K562 (cell line): Measurements from ENCODE around the gene LHX3. TPM values are rescaled to one million over a fixed set of nuclear protein-coding genes. Genes with fewer than 3 reads are reported as not detected.

Experiments
- MGA ChIP-seq: fragments of 450-650 bp; IDR thresholded peaks from 2 replicates; pipeline ENCODE4 v1.6.1; 2016; ENCODE audit warnings: mild to moderate bottlenecking, moderate library complexity
- POLR2AphosphoS5 ChIP-seq: IDR thresholded peaks from 2 replicates; pipeline ENCODE4 v1.6.1; 2011; ENCODE audit warnings: mild to moderate bottlenecking, low read depth, low read length, moderate library complexity; ENCODE audit not compliant: control insufficient read depth, insufficient read depth
- polyA plus RNA-seq, 8 experiments: library from polyadenylated mRNA; depleted of rRNA in 4 of 8; stranded (reverse) in 5 of 8; unstranded in 3 of 8; fragments of >200 nt; fragmentation: Nextera tagmentation in 2 of 8; fragmentation: Illumina TruSeq in 1 of 8; extraction: Ambion mirVana in 2 of 8; extraction: Trizol in 1 of 8; gene quantifications; 2 replicates each; pipeline versions ENCODE4 v1.2.1 to v1.2.3, GENCODE V29; 2011 to 2014; ENCODE audit warnings: inconsistent platforms in 1 of 8, missing spikeins in 1 of 8
- total RNA-seq, 7 experiments: library from RNA; depleted of rRNA in 6 of 7; stranded (reverse); fragments of >200 nt in 6 of 7; fragmentation: Illumina TruSeq in 2 of 7; extraction: Trizol in 2 of 7; gene quantifications; 2 replicates each; pipeline versions ENCODE4 v1.2.1 to v1.2.3, GENCODE V29; 2011 to 2021; ENCODE audit warnings: low replicate concordance in 1 of 7
- TF ChIP-seq, protein P1 (sequence below): fragments of 250-450 bp; sonication (Bioruptor Pico); IDR thresholded peaks from 2 replicates; pipeline ENCODE4 v1.8.0; 2021; ENCODE audit warnings: borderline replicate concordance, mild to moderate bottlenecking, moderate library complexity; ENCODE audit not compliant: poor library complexity, severe bottlenecking

LHX3 gene
- total and polyA plus RNA-seq, 9 of the 15 experiments (the other 6 are each of a cell fraction or from before 2014, with no cell fraction given) = 0.09 TPM; not detected in 8

GRCh38 chr9:136147038-136147889 is 57.7 kb downstream of the LHX3 start (continued):
- TF ChIP-seq, protein P1, sequence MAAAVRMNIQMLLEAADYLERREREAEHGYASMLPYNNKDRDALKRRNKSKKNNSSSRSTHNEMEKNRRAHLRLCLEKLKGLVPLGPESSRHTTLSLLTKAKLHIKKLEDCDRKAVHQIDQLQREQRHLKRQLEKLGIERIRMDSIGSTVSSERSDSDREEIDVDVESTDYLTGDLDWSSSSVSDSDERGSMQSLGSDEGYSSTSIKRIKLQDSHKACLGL (CRISPR knock-in tag) = no peak
- TF ChIP-seq POLR2AphosphoS5 (no peak), MGA (no peak)

Other genes starting within 250 kb of the LHX3 start
Only the 7 nearest of the 12 such genes appear.
- gene NACC2, start 109.8 kb downstream of the LHX3 start, total RNA-seq (2014; rRNA removed) = 16.6 and 21.1 TPM in 2 replicates
- gene NACC2, start 109.8 kb downstream of the LHX3 start, total RNA-seq (2014; rRNA removed; fragmentation: Illumina TruSeq; extraction: Trizol) = 4.4 and 4.8 TPM in 2 replicates
- 9.9 and 10.1 TPM in 2 replicates for gene NACC2, start 109.8 kb downstream of the LHX3 start, total RNA-seq (2015; rRNA removed; fragmentation: Illumina TruSeq; extraction: Trizol)
- gene NACC2, start 109.8 kb downstream of the LHX3 start, total RNA-seq (2021) = 22.2 and 25.1 TPM in 2 replicates
- gene NACC2, start 109.8 kb downstream of the LHX3 start, polyA plus RNA-seq (2011; rRNA removed) = 5.6 TPM in 2 replicates
- gene NACC2, start 109.8 kb downstream of the LHX3 start, polyA plus RNA-seq (2014; fragmentation: Illumina TruSeq; extraction: Trizol) = 5.2 and 8.0 TPM in 2 replicates
- gene NACC2, start 109.8 kb downstream of the LHX3 start, polyA plus RNA-seq (2014; fragmentation: Nextera tagmentation; extraction: Ambion mirVana) = under 1 TPM; 0.70 to 0.73 TPM
- gene NACC2, start 109.8 kb downstream of the LHX3 start, polyA plus RNA-seq (2014; rRNA removed) = 11.7 and 12.5 TPM in 2 replicates
- 44.6 and 51.3 TPM in 2 replicates for gene TMEM250, start 86.3 kb downstream of the LHX3 start, total RNA-seq (2014; rRNA removed)
- 6.2 and 6.7 TPM in 2 replicates for gene TMEM250, start 86.3 kb downstream of the LHX3 start, total RNA-seq (2014; rRNA removed; fragmentation: Illumina TruSeq; extraction: Trizol)
- gene TMEM250, start 86.3 kb downstream of the LHX3 start, total RNA-seq (2015; rRNA removed; fragmentation: Illumina TruSeq; extraction: Trizol) = 21.6 and 23.3 TPM in 2 replicates
- gene TMEM250, start 86.3 kb downstream of the LHX3 start, total RNA-seq (2021) = 40.6 and 43.1 TPM in 2 replicates
- 11.5 and 12.2 TPM in 2 replicates for gene TMEM250, start 86.3 kb downstream of the LHX3 start, polyA plus RNA-seq (2011; rRNA removed)
- 9.8 and 16.8 TPM in 2 replicates for gene TMEM250, start 86.3 kb downstream of the LHX3 start, polyA plus RNA-seq (2014; fragmentation: Illumina TruSeq; extraction: Trizol)
- gene TMEM250, start 86.3 kb downstream of the LHX3 start, polyA plus RNA-seq (2014; fragmentation: Nextera tagmentation; extraction: Ambion mirVana) = under 1 TPM; 0.32 to 0.64 TPM
- 25.1 and 28.0 TPM in 2 replicates for gene TMEM250, start 86.3 kb downstream of the LHX3 start, polyA plus RNA-seq (2014; rRNA removed)
- gene QSOX2, start 40.7 kb upstream of the LHX3 start, total RNA-seq (2014; rRNA removed) = 12.7 and 15.0 TPM in 2 replicates
- gene QSOX2, start 40.7 kb upstream of the LHX3 start, total RNA-seq (2014; rRNA removed; fragmentation: Illumina TruSeq; extraction: Trizol) = 9.7 and 10.5 TPM in 2 replicates
- 11.7 and 12.2 TPM in 2 replicates for gene QSOX2, start 40.7 kb upstream of the LHX3 start, total RNA-seq (2015; rRNA removed; fragmentation: Illumina TruSeq; extraction: Trizol)
- gene QSOX2, start 40.7 kb upstream of the LHX3 start, total RNA-seq (2021) = 22.3 and 23.7 TPM in 2 replicates
- gene QSOX2, start 40.7 kb upstream of the LHX3 start, polyA plus RNA-seq (2011; rRNA removed) = 13.5 and 21.5 TPM in 2 replicates
- 16.1 and 17.4 TPM in 2 replicates for gene QSOX2, start 40.7 kb upstream of the LHX3 start, polyA plus RNA-seq (2014; fragmentation: Illumina TruSeq; extraction: Trizol)
- under 1 TPM; 0.51 to 0.91 TPM for gene QSOX2, start 40.7 kb upstream of the LHX3 start, polyA plus RNA-seq (2014; fragmentation: Nextera tagmentation; extraction: Ambion mirVana)
- 23.6 and 24.2 TPM in 2 replicates for gene QSOX2, start 40.7 kb upstream of the LHX3 start, polyA plus RNA-seq (2014; rRNA removed)
- not detected in 2 replicates for gene CCDC187, start 99.0 kb upstream of the LHX3 start, total RNA-seq (2014; rRNA removed)
- gene CCDC187, start 99.0 kb upstream of the LHX3 start, total RNA-seq (2014; rRNA removed; fragmentation: Illumina TruSeq; extraction: Trizol) = not detected in 2 replicates
- gene CCDC187, start 99.0 kb upstream of the LHX3 start, total RNA-seq (2015; rRNA removed; fragmentation: Illumina TruSeq; extraction: Trizol) = not detected in 2 replicates
- 0.02 TPM in 1 of 2 replicates, not detected in the other for gene CCDC187, start 99.0 kb upstream of the LHX3 start, total RNA-seq (2021)
- not detected in 2 replicates for gene CCDC187, start 99.0 kb upstream of the LHX3 start, polyA plus RNA-seq (2011; rRNA removed)
- gene CCDC187, start 99.0 kb upstream of the LHX3 start, polyA plus RNA-seq (2014; fragmentation: Illumina TruSeq; extraction: Trizol) = not detected in 2 replicates
- gene CCDC187, start 99.0 kb upstream of the LHX3 start, polyA plus RNA-seq (2014; fragmentation: Nextera tagmentation; extraction: Ambion mirVana) = not detected
- not detected in 2 replicates for gene CCDC187, start 99.0 kb upstream of the LHX3 start, polyA plus RNA-seq (2014; rRNA removed)
- gene GPSM1, start 122.4 kb upstream of the LHX3 start, total RNA-seq (2014; rRNA removed) = 12.7 and 16.0 TPM in 2 replicates
- gene GPSM1, start 122.4 kb upstream of the LHX3 start, total RNA-seq (2014; rRNA removed; fragmentation: Illumina TruSeq; extraction: Trizol) = 0.54 and 0.76 TPM in 2 replicates
- gene GPSM1, start 122.4 kb upstream of the LHX3 start, total RNA-seq (2015; rRNA removed; fragmentation: Illumina TruSeq; extraction: Trizol) = 3.1 and 4.1 TPM in 2 replicates
- gene GPSM1, start 122.4 kb upstream of the LHX3 start, total RNA-seq (2021) = 12.4 and 14.2 TPM in 2 replicates
- 5.4 and 6.7 TPM in 2 replicates for gene GPSM1, start 122.4 kb upstream of the LHX3 start, polyA plus RNA-seq (2011; rRNA removed)
- 1.9 and 5.2 TPM in 2 replicates for gene GPSM1, start 122.4 kb upstream of the LHX3 start, polyA plus RNA-seq (2014; fragmentation: Illumina TruSeq; extraction: Trizol)
- gene GPSM1, start 122.4 kb upstream of the LHX3 start, polyA plus RNA-seq (2014; fragmentation: Nextera tagmentation; extraction: Ambion mirVana) = under 1 TPM; 0.04 to 0.10 TPM
- 9.2 and 10.1 TPM in 2 replicates for gene GPSM1, start 122.4 kb upstream of the LHX3 start, polyA plus RNA-seq (2014; rRNA removed)
- gene DNLZ, start 158.6 kb upstream of the LHX3 start, total RNA-seq (2014; rRNA removed) = 44.6 and 56.7 TPM in 2 replicates
- 2.2 and 3.4 TPM in 2 replicates for gene DNLZ, start 158.6 kb upstream of the LHX3 start, total RNA-seq (2014; rRNA removed; fragmentation: Illumina TruSeq; extraction: Trizol)
- gene DNLZ, start 158.6 kb upstream of the LHX3 start, total RNA-seq (2015; rRNA removed; fragmentation: Illumina TruSeq; extraction: Trizol) = 10.0 and 10.8 TPM in 2 replicates
- 25.6 and 25.8 TPM in 2 replicates for gene DNLZ, start 158.6 kb upstream of the LHX3 start, total RNA-seq (2021)
- 3.1 and 3.2 TPM in 2 replicates for gene DNLZ, start 158.6 kb upstream of the LHX3 start, polyA plus RNA-seq (2011; rRNA removed)
- gene DNLZ, start 158.6 kb upstream of the LHX3 start, polyA plus RNA-seq (2014; fragmentation: Illumina TruSeq; extraction: Trizol) = 2.2 and 4.2 TPM in 2 replicates
- gene DNLZ, start 158.6 kb upstream of the LHX3 start, polyA plus RNA-seq (2014; fragmentation: Nextera tagmentation; extraction: Ambion mirVana) = under 1 TPM; 0.17 to 0.36 TPM
- 22.1 and 29.8 TPM in 2 replicates for gene DNLZ, start 158.6 kb upstream of the LHX3 start, polyA plus RNA-seq (2014; rRNA removed)
- gene CARD9, start 168.5 kb upstream of the LHX3 start, total RNA-seq (2014; rRNA removed) = 37.6 and 40.1 TPM in 2 replicates
- 3.5 and 3.6 TPM in 2 replicates for gene CARD9, start 168.5 kb upstream of the LHX3 start, total RNA-seq (2014; rRNA removed; fragmentation: Illumina TruSeq; extraction: Trizol)
- gene CARD9, start 168.5 kb upstream of the LHX3 start, total RNA-seq (2015; rRNA removed; fragmentation: Illumina TruSeq; extraction: Trizol) = 14.6 and 15.8 TPM in 2 replicates
- gene CARD9, start 168.5 kb upstream of the LHX3 start, total RNA-seq (2021) = 35.6 and 42.7 TPM in 2 replicates
- 9.7 and 27.8 TPM in 2 replicates for gene CARD9, start 168.5 kb upstream of the LHX3 start, polyA plus RNA-seq (2011; rRNA removed)
- gene CARD9, start 168.5 kb upstream of the LHX3 start, polyA plus RNA-seq (2014; fragmentation: Illumina TruSeq; extraction: Trizol) = 4.7 and 13.2 TPM in 2 replicates
- 1 to 10 TPM; 1.7 to 2.0 TPM for gene CARD9, start 168.5 kb upstream of the LHX3 start, polyA plus RNA-seq (2014; fragmentation: Nextera tagmentation; extraction: Ambion mirVana)
- 40.4 and 53.0 TPM in 2 replicates for gene CARD9, start 168.5 kb upstream of the LHX3 start, polyA plus RNA-seq (2014; rRNA removed)